Neural progenitor cell (in vitro differentiated cells): ENCODE data around the gene XPC.

ENCODE experiments used
- CTCF ChIP-seq: fragments of 200-600 bp; sonication (generic); IDR thresholded peaks from 2 replicates; pipeline ENCODE4 v1.5.1; 2017; ENCODE audit warnings: antibody characterized with exemption, mild to moderate bottlenecking
- EZH2 ChIP-seq: fragments of 200-600 bp; sonication (generic); IDR thresholded peaks from 2 replicates; pipeline ENCODE4 v1.6.1; 2017; ENCODE audit warnings: antibody characterized with exemption, mild to moderate bottlenecking, moderate library complexity
- EZH2phosphoT487 ChIP-seq: fragments of 200-600 bp; sonication (generic); IDR thresholded peaks from 2 replicates; pipeline ENCODE4 v1.6.1; 2017; ENCODE audit warnings: antibody characterized with exemption

- TF ChIP-seq CTCF = no peak
- no peak for TF ChIP-seq EZH2
- TF ChIP-seq EZH2phosphoT487 = no peak
Observed at GRCh38 chr3:14202874-14203520, 24.6 kb upstream of the XPC start.
